PC-9 (cell line): Measurements from ENCODE around the gene ARHGEF12. TPM values are rescaled to one million over a fixed set of nuclear protein-coding genes. Genes with fewer than 3 reads are reported as not detected.

ENCODE experiments used
- BruUV-seq: library from RNA; stranded (reverse); fragments of 400-500 nt; replicated peaks from 2 replicates; lab custom pipeline; 2021; lab: Mats Ljungman, UMichigan
- CTCF ChIA-PET: fragments of 300-600 bp; sonication (Branson Sonifier 250); formaldehyde crosslinking; loops from one replicate; lab custom pipeline; 2022; ENCODE audit warnings: antibody characterized with exemption; lab: Charles Lee
- POLR2A ChIA-PET: fragments of 300-600 bp; sonication (Branson Sonifier 250); formaldehyde crosslinking; loops from one replicate; lab custom pipeline; 2022; ENCODE audit warnings: antibody characterized with exemption; ENCODE audit not compliant: unreplicated experiment; lab: Charles Lee
- DNase-seq, 2 experiments: peaks; one replicate each; pipeline versions ENCODE4 v3.0.0 to v3.0.0-alpha.2; 2015 to 2022; ENCODE audit warnings: mixed read lengths in 1 of 2
- H2AFZ ChIP-seq: fragments of 200-600 bp; sonication (generic); 2 replicates; pipeline ENCODE4 v1.8.1; 2017; ENCODE audit warnings: antibody characterized with exemption
- H3F3A ChIP-seq: fragments of 200-600 bp; sonication (generic); 2 replicates; pipeline ENCODE4 v1.8.1; 2017; ENCODE audit warnings: antibody characterized with exemption, mild to moderate bottlenecking, low read depth; ENCODE audit not compliant: insufficient read depth
- H3K27ac ChIP-seq: fragments of 200-600 bp; sonication (generic); 2 replicates; pipeline ENCODE4 v1.6.1; 2016; ENCODE audit warnings: mixed run types
- H3K27me3 ChIP-seq: fragments of 200-600 bp; sonication (generic); 2 replicates; pipeline ENCODE4 v1.6.1; 2016; ENCODE audit warnings: low read depth, mixed run types; ENCODE audit not compliant: insufficient read depth
- H3K36me3 ChIP-seq: fragments of 200-600 bp; sonication (generic); 2 replicates; pipeline ENCODE4 v1.6.1; 2016; ENCODE audit warnings: low read depth, mixed run types
- H3K4me1 ChIP-seq: fragments of 200-600 bp; sonication (generic); replicated peaks from 2 replicates; pipeline ENCODE4 v1.6.1; 2016; ENCODE audit warnings: mixed run types; ENCODE audit not compliant: insufficient read depth
- H3K4me2 ChIP-seq: fragments of 200-600 bp; sonication (generic); 2 replicates; pipeline ENCODE4 v1.6.1; 2017; ENCODE audit warnings: mixed run types
- H3K4me3 ChIP-seq: fragments of 200-600 bp; sonication (generic); 2 replicates; pipeline ENCODE4 v1.6.1; 2016; ENCODE audit warnings: mixed run types
- H3K79me2 ChIP-seq: fragments of 200-600 bp; sonication (generic); 2 replicates; pipeline ENCODE4 v1.6.1; 2017; ENCODE audit warnings: low read depth, mixed run types
- H3K9me2 ChIP-seq: fragments of 200-600 bp; sonication (generic); 2 replicates; pipeline ENCODE4 v1.8.1; 2017; ENCODE audit warnings: mild to moderate bottlenecking; ENCODE audit not compliant: insufficient read depth
- H3K9me3 ChIP-seq: fragments of 200-600 bp; sonication (generic); 2 replicates; pipeline ENCODE4 v1.8.1; 2016; ENCODE audit warnings: low read depth; ENCODE audit not compliant: insufficient read depth
- H4K20me1 ChIP-seq: fragments of 200-600 bp; sonication (generic); 2 replicates; pipeline ENCODE4 v1.8.1; 2017; ENCODE audit not compliant: insufficient read depth
- EZH2 ChIP-seq: fragments of 200-600 bp; sonication (generic); IDR thresholded peaks from 2 replicates; pipeline ENCODE4 v1.8.0; 2017; ENCODE audit warnings: antibody characterized with exemption, low read depth
- intact Hi-C: fragments of 100-400 bp; cut with micrococcal nuclease; formaldehyde crosslinking; loops from one replicate; pipeline ENCODE4 v1.10.0; 2022; ENCODE audit not compliant: unreplicated experiment
- total RNA-seq: library from RNA; stranded (reverse); gene quantifications from 2 replicates; pipeline ENCODE4 v1.2.3, GENCODE V29; 2021
- TF ChIP-seq, protein P1 (sequence below): fragments of 200-600 bp; sonication (generic); conservative IDR thresholded peaks from 2 replicates; pipeline ENCODE4 v1.6.1; 2017; ENCODE audit warnings: mixed run types, antibody characterized with exemption, mild to moderate bottlenecking, moderate library complexity

ARHGEF12 gene
- total RNA-seq, 1 experiment from 2014 or later: 76.5 TPM

DNA sequence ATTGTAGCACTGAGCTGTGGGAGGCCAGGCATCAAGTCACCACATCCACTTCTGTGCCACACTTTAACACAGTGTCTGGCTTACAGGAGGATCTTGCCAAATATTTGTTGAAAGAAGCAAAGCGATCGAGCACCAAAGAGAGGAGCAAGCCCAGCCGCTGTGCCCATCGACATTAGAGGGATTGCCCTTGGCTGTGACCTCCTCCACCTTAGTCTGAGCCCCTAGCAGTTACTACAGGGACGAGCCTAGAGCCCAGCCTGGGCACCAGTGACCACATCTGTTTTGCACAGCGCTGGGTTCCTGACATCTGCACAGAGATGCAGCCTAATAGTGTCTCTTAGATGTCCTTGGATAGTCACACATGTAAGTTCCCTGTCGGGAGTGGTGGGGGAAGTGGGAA, 193.0 kb downstream of the ARHGEF12 start:
- Histone ChIP-seq H3K4me3 (no peak overlapping the region), H3K27ac (no peak overlapping the region), H3K9me2 (no peaks in the 10 kb centered on the region), H3K27me3 (peaks cover 100% of the 10 kb centered on the region), H3K36me3 (no peaks in the 10 kb centered on the region), H2AFZ (no peak overlapping the region), H3K4me1 (no peaks in the 10 kb centered on the region), H3F3A (no peaks in the 10 kb centered on the region), H3K9me3 (no peaks in the 10 kb centered on the region), H4K20me1 (no peaks in the 10 kb centered on the region), H3K79me2 (no peaks in the 10 kb centered on the region), H3K4me2 (no peak overlapping the region)
- no peak for TF ChIP-seq EZH2
- TF ChIP-seq, protein P1, sequence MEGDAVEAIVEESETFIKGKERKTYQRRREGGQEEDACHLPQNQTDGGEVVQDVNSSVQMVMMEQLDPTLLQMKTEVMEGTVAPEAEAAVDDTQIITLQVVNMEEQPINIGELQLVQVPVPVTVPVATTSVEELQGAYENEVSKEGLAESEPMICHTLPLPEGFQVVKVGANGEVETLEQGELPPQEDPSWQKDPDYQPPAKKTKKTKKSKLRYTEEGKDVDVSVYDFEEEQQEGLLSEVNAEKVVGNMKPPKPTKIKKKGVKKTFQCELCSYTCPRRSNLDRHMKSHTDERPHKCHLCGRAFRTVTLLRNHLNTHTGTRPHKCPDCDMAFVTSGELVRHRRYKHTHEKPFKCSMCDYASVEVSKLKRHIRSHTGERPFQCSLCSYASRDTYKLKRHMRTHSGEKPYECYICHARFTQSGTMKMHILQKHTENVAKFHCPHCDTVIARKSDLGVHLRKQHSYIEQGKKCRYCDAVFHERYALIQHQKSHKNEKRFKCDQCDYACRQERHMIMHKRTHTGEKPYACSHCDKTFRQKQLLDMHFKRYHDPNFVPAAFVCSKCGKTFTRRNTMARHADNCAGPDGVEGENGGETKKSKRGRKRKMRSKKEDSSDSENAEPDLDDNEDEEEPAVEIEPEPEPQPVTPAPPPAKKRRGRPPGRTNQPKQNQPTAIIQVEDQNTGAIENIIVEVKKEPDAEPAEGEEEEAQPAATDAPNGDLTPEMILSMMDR: no peak
- ChIA-PET POLR2A (no interaction called here), CTCF (no interaction called here)
- no TSS peak for BruUV-seq
- no peak for DNase-seq
- intact Hi-C loops: no loop called here

DNA sequence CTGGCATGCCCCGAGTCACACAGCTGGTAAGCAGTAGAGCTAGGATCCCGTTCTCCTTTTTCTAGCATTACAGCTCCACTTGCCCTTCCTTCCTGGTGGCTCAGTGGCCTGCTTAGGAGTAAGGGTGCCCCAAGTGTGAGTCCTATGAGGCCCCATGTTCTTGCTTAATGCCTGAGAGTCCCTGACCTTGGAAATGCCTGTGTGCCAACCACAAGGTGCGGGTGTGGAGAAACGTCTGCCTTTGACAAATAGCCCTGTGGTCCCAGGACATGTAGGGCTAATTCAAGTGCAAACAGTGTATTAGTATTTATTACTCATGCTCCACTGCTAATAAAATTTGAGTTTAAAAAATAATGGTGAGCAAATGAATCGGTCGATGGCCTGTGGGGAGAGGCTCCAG, 193.7 kb downstream of the ARHGEF12 start:
- peaks cover 100% of the 10 kb centered on the region for H3K27me3 ChIP-seq
- no peaks in the 10 kb centered on the region for H3K4me1 ChIP-seq
- H3K4me3 ChIP-seq: no peak overlapping the region
- BruUV-seq: no TSS peak
- H3K4me2 ChIP-seq: no peak overlapping the region
- H3K27ac ChIP-seq: no peak overlapping the region
- intact Hi-C loops: no loop called here
- H3F3A ChIP-seq: no peaks in the 10 kb centered on the region
- no peaks in the 10 kb centered on the region for H3K36me3 ChIP-seq
- no peaks in the 10 kb centered on the region for H3K9me3 ChIP-seq
- ChIA-PET CTCF (no interaction called here), POLR2A (no interaction called here)
- H4K20me1 ChIP-seq: no peaks in the 10 kb centered on the region
- no peaks in the 10 kb centered on the region for H3K9me2 ChIP-seq
- no peaks in the 10 kb centered on the region for H3K79me2 ChIP-seq
- no peak overlapping the region for H2AFZ ChIP-seq
- TF ChIP-seq EZH2: no peak
- TF ChIP-seq, protein P1: no peak
- DNase-seq: no peak

DNA sequence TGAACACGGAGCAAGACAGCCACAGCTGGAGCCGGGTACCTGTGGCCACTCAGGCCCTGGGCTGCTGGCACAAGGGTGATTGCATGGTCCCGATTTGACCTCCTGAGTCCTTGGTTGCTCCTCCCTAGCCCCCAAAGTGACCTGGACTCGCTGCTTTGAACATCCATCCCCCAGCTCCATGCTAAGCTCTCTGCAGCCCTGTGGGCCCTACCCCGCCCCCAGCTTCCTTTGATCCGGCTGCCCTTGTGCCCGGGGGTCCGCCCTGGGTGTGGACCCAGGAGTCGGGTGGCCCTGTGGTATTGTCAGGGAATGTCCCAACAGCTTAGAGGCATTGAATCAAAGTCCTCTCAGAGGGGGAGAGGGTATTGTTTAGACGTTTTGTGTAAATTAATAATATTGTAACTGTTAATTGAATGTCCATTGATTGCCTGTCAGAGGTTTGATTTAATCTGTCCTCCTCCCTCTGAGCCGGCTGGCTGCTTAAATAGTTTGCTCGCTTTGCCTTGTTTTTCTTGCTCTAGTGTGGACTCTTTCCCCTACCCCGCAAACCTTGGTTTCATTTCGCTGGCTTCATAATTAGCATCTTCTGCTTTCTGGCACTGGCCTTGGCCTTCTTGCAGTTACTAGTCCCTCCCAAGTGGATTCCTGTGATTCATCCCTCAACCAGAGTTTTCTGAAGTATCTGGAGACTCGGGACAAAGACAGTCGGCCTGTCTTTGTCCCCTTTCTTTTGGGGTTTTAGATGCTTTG, 196.0 kb downstream of the ARHGEF12 start:
- Histone ChIP-seq H3K4me2 (no peak overlapping the region), H2AFZ (no peak overlapping the region), H3K9me2 (no peaks in the 10 kb centered on the region), H3K4me3 (no peak overlapping the region), H3K9me3 (no peaks in the 10 kb centered on the region), H3K36me3 (no peaks in the 10 kb centered on the region), H3F3A (no peaks in the 10 kb centered on the region), H3K79me2 (no peaks in the 10 kb centered on the region), H3K4me1 (no peaks in the 10 kb centered on the region), H3K27me3 (peaks cover 95% of the 10 kb centered on the region), H3K27ac (no peak overlapping the region), H4K20me1 (no peaks in the 10 kb centered on the region)
- no peak for TF ChIP-seq EZH2
- TF ChIP-seq, protein P1: no peak
- DNase-seq: no peak
- CTCF ChIA-PET: no interaction called here
- BruUV-seq: no TSS peak
- intact Hi-C loops: no loop called here
- POLR2A ChIA-PET: no interaction called here
